ENCODE data around the gene LDLRAD2. TPM values are rescaled to one million over a fixed set of nuclear protein-coding genes. Genes with fewer than 3 reads are reported as not detected.

The LDLRAD2 gene
- total RNA-seq, 1 experiment from 2014 or later, result not detected

DNA sequence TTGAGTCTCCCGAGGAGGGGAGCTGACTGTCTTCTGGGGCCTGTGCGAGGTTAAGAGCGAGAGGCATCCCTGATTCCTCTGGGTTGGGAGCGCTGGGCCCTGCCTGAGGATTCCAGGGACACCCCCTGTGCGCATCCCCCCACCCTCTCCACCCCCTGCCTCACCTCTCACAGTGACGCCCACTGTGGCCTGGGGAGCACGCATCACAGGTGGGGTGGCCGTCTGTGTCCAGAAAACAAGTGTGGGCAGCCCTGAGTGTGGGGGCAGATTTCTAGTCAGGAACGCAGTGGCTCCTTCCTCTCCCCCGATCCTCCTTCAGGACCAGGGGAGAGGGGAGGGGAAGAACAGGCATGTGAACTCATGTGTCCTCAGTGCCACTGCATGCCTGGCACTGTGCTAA lies 61.7 kb downstream of the LDLRAD2 start (continued):
- TF ChIP-seq REST (IDR thresholded peaks at IDR 0.05; ENCODE audit: low read depth), result no peak
- no peak for TF ChIP-seq YY1 (IDR thresholded peaks at IDR 0.05; ENCODE audit: extremely low read depth, insufficient replicate concordance, low read depth, low read length)

- CTCF ChIA-PET, result no interaction called here
- Histone ChIP-seq H3K4me3 (replicated peaks in 1 of 2; ENCODE audit: low read depth in 1 of 2, low read length in 2 of 2) (no peak overlapping the region), H3K79me2 (ENCODE audit: insufficient read depth, low read length) (no peaks in the 10 kb centered on the region), H3K27ac (ENCODE audit: low read depth, low read length) (no peak overlapping the region), H3K4me2 (ENCODE audit: low read length) (no peak overlapping the region), H2AFZ (ENCODE audit: low read depth, low read length, poor library complexity, severe bottlenecking) (no peak overlapping the region), H3K4me1 (ENCODE audit: control insufficient read depth in 1 of 2, insufficient read depth in 2 of 2, low read length in 2 of 2) (peaks cover 20 to 28% of the 10 kb centered on the region in 2 experiments), H3K36me3 (ENCODE audit: control insufficient read depth in 1 of 2, insufficient read depth in 2 of 2, low read length in 2 of 2) (peaks cover 0 to 2% of the 10 kb centered on the region in 2 experiments; a peak in 1 of 4 replicates), H3K9ac (ENCODE audit: low read length) (no peak overlapping the region), H3K9me3 (ENCODE audit: control insufficient read depth in 1 of 2, insufficient read depth in 1 of 2, low read depth in 1 of 2, low read length in 2 of 2) (no peaks in the 10 kb centered on the region), H3K27me3 (ENCODE audit: insufficient read depth, low read length) (no peaks in the 10 kb centered on the region), H4K20me1 (ENCODE audit: insufficient read depth) (no peaks in the 10 kb centered on the region), H3K9me2 (ENCODE audit: insufficient read depth) (no peaks in the 10 kb centered on the region)
- RAD21 ChIA-PET (ENCODE audit: low non-redundant PET in 1 of 2, low total read pairs in 2 of 2, uncharacterized antibody in 2 of 2, unreplicated experiment in 2 of 2), result no interaction called here
- no peak for DNase-seq (ENCODE audit: low read depth, low spot score)
- no peak for ATAC-seq
- POLR2A ChIA-PET, result no interaction called here
- intact Hi-C loops (cut with micrococcal nuclease), result loop anchor here (5.0 kb wide), 1 partner anchor 88 kb away; no protein-coding TSS in a partner anchor
- BruUV-seq (replicated peaks), result no TSS peak
- TF ChIP-seq CBX3 (IDR thresholded peaks at IDR 0.05; ENCODE audit: low read depth) (no peak), FOSL1 (IDR thresholded peaks at IDR 0.05; ENCODE audit: low read depth) (no peak), ZFX (IDR thresholded peaks at IDR 0.05) (no peak), ZNF274 (IDR thresholded peaks at IDR 0.05; ENCODE audit: low read depth, low read length) (no peak), RAD21 (IDR thresholded peaks at IDR 0.05; ENCODE audit: low read depth) (no peak), TCF7L2 (IDR thresholded peaks at IDR 0.05; ENCODE audit: borderline replicate concordance, extremely low read depth, insufficient read depth, insufficient read length) (no peak), ELF1 (IDR thresholded peaks at IDR 0.05; ENCODE audit: borderline replicate concordance, low read depth) (no peak), SRF (IDR thresholded peaks at IDR 0.05; ENCODE audit: low read depth) (no peak), EZH2 (IDR thresholded peaks at IDR 0.05) (no peak), YY1 (IDR thresholded peaks at IDR 0.05; ENCODE audit: extremely low read depth, insufficient replicate concordance, low read depth, low read length) (no peak), SIN3A (IDR thresholded peaks at IDR 0.05; ENCODE audit: low read depth) (no peak), REST (IDR thresholded peaks at IDR 0.05; ENCODE audit: low read depth) (no peak), EZH2phosphoT487 (IDR thresholded peaks at IDR 0.05; ENCODE audit: borderline replicate concordance) (no peak)
- TF ChIP-seq, protein P1, sequence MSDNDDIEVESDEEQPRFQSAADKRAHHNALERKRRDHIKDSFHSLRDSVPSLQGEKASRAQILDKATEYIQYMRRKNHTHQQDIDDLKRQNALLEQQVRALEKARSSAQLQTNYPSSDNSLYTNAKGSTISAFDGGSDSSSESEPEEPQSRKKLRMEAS (IDR thresholded peaks at IDR 0.05), result no peak
- TF ChIP-seq, protein P2, sequence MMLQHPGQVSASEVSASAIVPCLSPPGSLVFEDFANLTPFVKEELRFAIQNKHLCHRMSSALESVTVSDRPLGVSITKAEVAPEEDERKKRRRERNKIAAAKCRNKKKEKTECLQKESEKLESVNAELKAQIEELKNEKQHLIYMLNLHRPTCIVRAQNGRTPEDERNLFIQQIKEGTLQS (IDR thresholded peaks at IDR 0.05), result no peak
- TF ChIP-seq, protein P3, sequence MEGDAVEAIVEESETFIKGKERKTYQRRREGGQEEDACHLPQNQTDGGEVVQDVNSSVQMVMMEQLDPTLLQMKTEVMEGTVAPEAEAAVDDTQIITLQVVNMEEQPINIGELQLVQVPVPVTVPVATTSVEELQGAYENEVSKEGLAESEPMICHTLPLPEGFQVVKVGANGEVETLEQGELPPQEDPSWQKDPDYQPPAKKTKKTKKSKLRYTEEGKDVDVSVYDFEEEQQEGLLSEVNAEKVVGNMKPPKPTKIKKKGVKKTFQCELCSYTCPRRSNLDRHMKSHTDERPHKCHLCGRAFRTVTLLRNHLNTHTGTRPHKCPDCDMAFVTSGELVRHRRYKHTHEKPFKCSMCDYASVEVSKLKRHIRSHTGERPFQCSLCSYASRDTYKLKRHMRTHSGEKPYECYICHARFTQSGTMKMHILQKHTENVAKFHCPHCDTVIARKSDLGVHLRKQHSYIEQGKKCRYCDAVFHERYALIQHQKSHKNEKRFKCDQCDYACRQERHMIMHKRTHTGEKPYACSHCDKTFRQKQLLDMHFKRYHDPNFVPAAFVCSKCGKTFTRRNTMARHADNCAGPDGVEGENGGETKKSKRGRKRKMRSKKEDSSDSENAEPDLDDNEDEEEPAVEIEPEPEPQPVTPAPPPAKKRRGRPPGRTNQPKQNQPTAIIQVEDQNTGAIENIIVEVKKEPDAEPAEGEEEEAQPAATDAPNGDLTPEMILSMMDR (IDR thresholded peaks at IDR 0.05 in 2 of 3, conservative IDR thresholded peaks at IDR 0.05 in 1 of 3; ENCODE audit: borderline replicate concordance in 1 of 3, insufficient read depth in 1 of 3, low read depth in 2 of 3, low read length in 2 of 3), result no peak
Observed at GRCh38 chr1:21874328-21874727, 62.3 kb downstream of the LDLRAD2 start.

All from HCT116 (cell line).